HepG2 (cell line): Measurements from ENCODE around the gene EPHB3. TPM values are rescaled to one million over a fixed set of nuclear protein-coding genes. Genes with fewer than 3 reads are reported as not detected.

Experiments used
- ATAC-seq: fragments of 200-7000 bp; cut with Tn5 transposase; 3 replicates; pipeline ENCODE4 v1.9.1; 2020; ENCODE audit warnings: mild to moderate bottlenecking, moderate library complexity
- BruUV-seq: library from RNA; stranded (reverse); fragments of 400-500 nt; replicated peaks from 2 replicates; lab custom pipeline; 2021; lab: Mats Ljungman, UMichigan
- CTCF ChIA-PET: fragments of 300-600 bp; formaldehyde crosslinking; extraction: SDS; loops from one replicate; lab custom pipeline; 2021; ENCODE audit warnings: low total read pairs, inconsistent platforms, low intra/inter-chr PET ratio; lab: Yijun Ruan, JAX
- POLR2A ChIA-PET: fragments of 350-600 bp; sonication (Branson Sonifier 250); formaldehyde crosslinking; loops from one replicate; lab custom pipeline; 2020; ENCODE audit warnings: antibody characterized with exemption, inconsistent platforms; lab: Yijun Ruan, JAX
- DNase-seq: peaks from one replicate; pipeline ENCODE4 v3.0.0-alpha.2; 2015; ENCODE audit warnings: low spot score
- FAIRE-seq: peaks from 3 replicates; lab custom pipeline; 2011; peaks lifted over from hg19 to GRCh38; lab: Jason Lieb, UNC
- H2AFZ ChIP-seq: one replicate; pipeline ENCODE4 v1.6.1; 2011; ENCODE audit warnings: low read length, inconsistent platforms
- H3K27ac ChIP-seq: fragments of 300-600 bp; 3 replicates; pipeline ENCODE4 v1.8.0; 2011; ENCODE audit warnings: mixed run types, mild to moderate bottlenecking, mixed read lengths, low read length, inconsistent platforms; ENCODE audit not compliant: insufficient read depth; ENCODE audit errors: extremely low read length
- H3K27me3 ChIP-seq, 2 experiments: fragments of 200-600 bp in 1 of 2; 2 replicates in 1 of 2; 3 replicates in 1 of 2; pipeline versions ENCODE4 v1.6.0 to v1.8.0; 2011; ENCODE audit warnings: low read length in 2 of 2, mild to moderate bottlenecking in 2 of 2, moderate library complexity in 2 of 2, inconsistent platforms in 1 of 2; ENCODE audit not compliant: insufficient read depth in 2 of 2, control insufficient read depth in 1 of 2
- H3K36me3 ChIP-seq, 2 experiments: fragments of 200-600 bp in 1 of 2; replicated peaks in 1 of 2; 2 replicates in 1 of 2; 3 replicates in 1 of 2; pipeline versions ENCODE4 v1.5.1 to v1.8.0; 2011; ENCODE audit warnings: low read length in 2 of 2, inconsistent platforms in 1 of 2; ENCODE audit not compliant: insufficient read depth in 2 of 2, control insufficient read depth in 1 of 2
- H3K4me1 ChIP-seq: 2 replicates; pipeline ENCODE4 v1.5.1; 2012; ENCODE audit warnings: low read length, inconsistent platforms; ENCODE audit not compliant: insufficient read depth
- H3K4me2 ChIP-seq: 2 replicates; pipeline ENCODE4 v1.6.0; 2011; ENCODE audit warnings: low read depth, low read length, inconsistent platforms
- H3K4me3 ChIP-seq, 3 experiments: fragments of 200-600 bp in 1 of 3; sonication (generic), shearing (Covaris generic) in 1 of 3; replicated peaks in 1 of 3; 2 replicates each; pipeline ENCODE4 v1.5.1; 2011 to 2016; ENCODE audit warnings: low read length in 3 of 3, inconsistent platforms in 2 of 3, low read depth in 2 of 3, mild to moderate bottlenecking in 2 of 3, control low read depth in 1 of 3, mixed read lengths in 1 of 3; ENCODE audit not compliant: insufficient read depth in 1 of 3
- H3K79me2 ChIP-seq: one replicate; pipeline ENCODE4 v1.6.1; 2011; ENCODE audit warnings: low read length, inconsistent platforms; ENCODE audit not compliant: insufficient read depth
- H3K9ac ChIP-seq: 2 replicates; pipeline ENCODE4 v1.6.0; 2011; ENCODE audit warnings: mild to moderate bottlenecking, low read depth, low read length, inconsistent platforms; ENCODE audit not compliant: insufficient read depth
- H3K9me3 ChIP-seq: 2 replicates; pipeline ENCODE4 v1.5.1; 2012; ENCODE audit warnings: mild to moderate bottlenecking, low read length
- H4K20me1 ChIP-seq: 2 replicates; pipeline ENCODE4 v1.6.0; 2011; ENCODE audit warnings: inconsistent platforms, mild to moderate bottlenecking, low read length, moderate library complexity; ENCODE audit not compliant: insufficient read depth
- CAMTA2 ChIP-seq: sonication (generic); formaldehyde crosslinking; IDR thresholded peaks from 2 replicates; pipeline ENCODE4 v1.4.0; 2020; ENCODE audit warnings: mild to moderate bottlenecking, missing genetic modification reagents, borderline replicate concordance
- FIP1L1 ChIP-seq: fragments of 200-400 bp; formaldehyde crosslinking; IDR thresholded peaks from 2 replicates; pipeline ENCODE4 v1.6.1; 2018; ENCODE audit warnings: low read depth, mild to moderate bottlenecking, low read length, moderate library complexity, borderline replicate concordance; ENCODE audit not compliant: insufficient read depth
- HNRNPUL1 ChIP-seq: fragments of 200-400 bp; formaldehyde crosslinking; IDR thresholded peaks from 2 replicates; pipeline ENCODE4 v1.6.1; 2017; ENCODE audit warnings: low read depth, mild to moderate bottlenecking, low read length, moderate library complexity
- MED8 ChIP-seq: sonication (generic); formaldehyde crosslinking; IDR thresholded peaks from 2 replicates; pipeline ENCODE4 v1.8.1; 2023; ENCODE audit warnings: mild to moderate bottlenecking, missing genetic modification reagents; ENCODE audit not compliant: insufficient replicate concordance
- NAIF1 ChIP-seq: sonication (generic); formaldehyde crosslinking; IDR thresholded peaks from 2 replicates; pipeline ENCODE4 v1.5.0; 2020; ENCODE audit warnings: mild to moderate bottlenecking, missing genetic modification reagents, borderline replicate concordance
- TBX2 ChIP-seq: sonication (generic); formaldehyde crosslinking; IDR thresholded peaks from 2 replicates; pipeline ENCODE4 v1.5.0; 2020; ENCODE audit warnings: missing genetic modification reagents, mild to moderate bottlenecking, borderline replicate concordance
- TSC22D2 ChIP-seq: sonication (generic); formaldehyde crosslinking; IDR thresholded peaks from 2 replicates; pipeline ENCODE4 v1.5.1; 2020; ENCODE audit warnings: missing genetic modification reagents, mild to moderate bottlenecking, borderline replicate concordance
- WGBS: methylation state at CpG from one replicate; pipeline ENCODE4 v1.1.6; 2017; ENCODE audit warnings: low lambda C conversion rate; 5-methylcytosine and 5-hydroxymethylcytosine counted together
- in situ Hi-C: cut with HindIII; loops from 2 replicates; pipeline ENCODE4 v1.10.0; 2017; ENCODE audit warnings: low pct_unique_long_range_greater_than_20kb; ENCODE audit not compliant: extremely low pct_ligation_motif_present
- intact Hi-C: fragments of 100-400 bp; cut with micrococcal nuclease; formaldehyde crosslinking; loops from one replicate; pipeline ENCODE4 v1.10.0; 2022; ENCODE audit not compliant: unreplicated experiment
- polyA plus RNA-seq, 8 experiments: library from polyadenylated mRNA; depleted of rRNA in 3 of 8; stranded (reverse) in 7 of 8; unstranded in 1 of 8; fragments of >200 nt; fragmentation: Illumina TruSeq in 4 of 8; extraction: Trizol in 4 of 8; gene quantifications; 2 replicates each; pipeline versions ENCODE4 v1.2.1 to v1.2.3, GENCODE V29; 2011 to 2016; ENCODE audit warnings: low read depth in 4 of 8, missing spikeins in 1 of 8, mixed read lengths in 1 of 8; ENCODE audit not compliant: insufficient read depth in 1 of 8
- total RNA-seq, 5 experiments: library from RNA; depleted of rRNA; stranded (reverse); fragments of >200 nt; fragmentation: Illumina TruSeq; extraction: Trizol; gene quantifications; 2 replicates each; pipeline ENCODE4 v1.2.3, GENCODE V29; 2016; ENCODE audit warnings: low read depth in 1 of 5
- TF ChIP-seq, protein P1 (sequence below): sonication (generic); formaldehyde crosslinking; IDR thresholded peaks from 2 replicates; pipeline ENCODE4 v1.5.1; 2020; ENCODE audit warnings: mild to moderate bottlenecking, missing genetic modification reagents, moderate library complexity

The EPHB3 gene
- total and polyA plus RNA-seq, 2 of the 13 experiments (the other 11 are each of a cell fraction or from before 2014, with no cell fraction given) = 0.01 TPM; not detected in 1

DNA sequence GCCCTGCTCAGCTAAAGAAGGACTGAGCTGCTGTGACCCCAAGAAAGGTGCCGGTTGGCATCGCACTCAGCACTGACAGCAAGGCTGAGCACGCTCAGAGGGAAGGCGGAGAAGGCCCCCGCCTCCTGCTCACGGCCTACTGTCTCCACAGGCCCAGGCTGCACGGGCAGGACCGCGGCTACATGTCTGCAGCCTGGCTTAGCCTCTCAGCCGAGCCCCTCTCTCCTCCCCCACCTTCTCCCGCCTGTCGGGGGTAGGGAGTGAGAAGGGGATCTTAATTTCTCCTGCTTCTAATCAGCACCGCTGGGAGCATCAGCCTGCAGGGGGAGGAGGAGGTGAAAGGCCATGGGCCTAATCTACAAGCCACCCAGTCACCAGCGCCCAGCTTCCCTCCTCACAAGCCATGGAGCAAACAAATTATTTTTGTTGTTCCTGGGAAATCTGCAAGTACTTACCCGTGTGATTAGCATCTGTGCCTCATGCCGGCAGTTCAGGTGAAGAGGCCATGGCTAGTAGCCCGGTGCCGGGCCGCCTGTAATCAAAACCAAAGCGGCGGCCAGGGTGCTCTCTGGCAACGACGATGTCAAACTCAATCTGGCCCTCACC, 68.1 kb downstream of the EPHB3 start:
- no peak overlapping the region for H3K4me2 ChIP-seq
- CTCF ChIA-PET = no interaction called here
- H3K4me3 ChIP-seq = no peak overlapping the region
- H3K27ac ChIP-seq = no peak overlapping the region
- no peaks in the 10 kb centered on the region for H4K20me1 ChIP-seq
- no peak overlapping the region for H3K9ac ChIP-seq
- intact Hi-C loops = no loop called here
- WGBS = 60% methylated on average over 6 of the region's 23 CpGs
- FAIRE-seq (no peak), ATAC-seq (peak; percentile 63), DNase-seq (no peak)
- H3K27me3 ChIP-seq = peaks cover 9 to 61% of the 10 kb centered on the region in 2 experiments
- POLR2A ChIA-PET = no interaction called here
- H3K79me2 ChIP-seq = no peaks in the 10 kb centered on the region
- in situ Hi-C loops = no loop called here
- H3K9me3 ChIP-seq = no peaks in the 10 kb centered on the region
- H2AFZ ChIP-seq = no peak overlapping the region
- H3K36me3 ChIP-seq = no peaks in the 10 kb centered on the region
- TF ChIP-seq TSC22D2 (no peak), FIP1L1 (no peak), NAIF1 (no peak), MED8 (CRISPR knock-in tag) (no peak), HNRNPUL1 (no peak), CAMTA2 (CRISPR knock-in tag) (no peak), TBX2 (CRISPR knock-in tag) (no peak)
- TF ChIP-seq, protein P1, sequence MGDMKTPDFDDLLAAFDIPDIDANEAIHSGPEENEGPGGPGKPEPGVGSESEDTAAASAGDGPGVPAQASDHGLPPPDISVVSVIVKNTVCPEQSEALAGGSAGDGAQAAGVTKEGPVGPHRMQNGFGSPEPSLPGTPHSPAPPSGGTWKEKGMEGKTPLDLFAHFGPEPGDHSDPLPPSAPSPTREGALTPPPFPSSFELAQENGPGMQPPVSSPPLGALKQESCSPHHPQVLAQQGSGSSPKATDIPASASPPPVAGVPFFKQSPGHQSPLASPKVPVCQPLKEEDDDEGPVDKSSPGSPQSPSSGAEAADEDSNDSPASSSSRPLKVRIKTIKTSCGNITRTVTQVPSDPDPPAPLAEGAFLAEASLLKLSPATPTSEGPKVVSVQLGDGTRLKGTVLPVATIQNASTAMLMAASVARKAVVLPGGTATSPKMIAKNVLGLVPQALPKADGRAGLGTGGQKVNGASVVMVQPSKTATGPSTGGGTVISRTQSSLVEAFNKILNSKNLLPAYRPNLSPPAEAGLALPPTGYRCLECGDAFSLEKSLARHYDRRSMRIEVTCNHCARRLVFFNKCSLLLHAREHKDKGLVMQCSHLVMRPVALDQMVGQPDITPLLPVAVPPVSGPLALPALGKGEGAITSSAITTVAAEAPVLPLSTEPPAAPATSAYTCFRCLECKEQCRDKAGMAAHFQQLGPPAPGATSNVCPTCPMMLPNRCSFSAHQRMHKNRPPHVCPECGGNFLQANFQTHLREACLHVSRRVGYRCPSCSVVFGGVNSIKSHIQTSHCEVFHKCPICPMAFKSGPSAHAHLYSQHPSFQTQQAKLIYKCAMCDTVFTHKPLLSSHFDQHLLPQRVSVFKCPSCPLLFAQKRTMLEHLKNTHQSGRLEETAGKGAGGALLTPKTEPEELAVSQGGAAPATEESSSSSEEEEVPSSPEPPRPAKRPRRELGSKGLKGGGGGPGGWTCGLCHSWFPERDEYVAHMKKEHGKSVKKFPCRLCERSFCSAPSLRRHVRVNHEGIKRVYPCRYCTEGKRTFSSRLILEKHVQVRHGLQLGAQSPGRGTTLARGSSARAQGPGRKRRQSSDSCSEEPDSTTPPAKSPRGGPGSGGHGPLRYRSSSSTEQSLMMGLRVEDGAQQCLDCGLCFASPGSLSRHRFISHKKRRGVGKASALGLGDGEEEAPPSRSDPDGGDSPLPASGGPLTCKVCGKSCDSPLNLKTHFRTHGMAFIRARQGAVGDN (CRISPR knock-in tag) = no peak
- BruUV-seq = no TSS peak
- no peaks in the 10 kb centered on the region for H3K4me1 ChIP-seq
